Psoas muscle (tissue), 8 donors: ENCODE measurements around the gene IVD. TPM values are rescaled to one million over a fixed set of nuclear protein-coding genes. Genes with fewer than 3 reads are reported as not detected.

Experiments used
- ATAC-seq, 4 donors: fragments of 200-7000 bp; cut with Tn5 transposase; one replicate each; pipeline ENCODE4 v1.9.1; 2020; ENCODE audit warnings: moderate library complexity in 3 of 4, mild to moderate bottlenecking in 2 of 4
- DNase-seq, 2 donors: peaks; one replicate each; pipeline ENCODE4 v3.0.0-alpha.2; 2020
- H3K27ac ChIP-seq: fragments of 200-600 bp; one replicate; pipeline ENCODE4 v1.8.0; 2022
- H3K27me3 ChIP-seq, 3 donors: fragments of 200-600 bp in 1 of 3; one replicate each; pipeline versions ENCODE4 v1.6.1 to v1.8.0; 2013 to 2022; ENCODE audit warnings: low read length in 2 of 3, mild to moderate bottlenecking in 2 of 3, moderate library complexity in 1 of 3; ENCODE audit not compliant: insufficient read depth in 3 of 3
- H3K36me3 ChIP-seq, 2 donors: fragments of 200-600 bp in 1 of 2; one replicate each; pipeline versions ENCODE4 v1.6.1 to v1.8.0; 2013 to 2022; ENCODE audit warnings: low read depth in 1 of 2, mild to moderate bottlenecking in 1 of 2, moderate library complexity in 1 of 2; ENCODE audit not compliant: insufficient read depth in 1 of 2
- H3K4me1 ChIP-seq: fragments of 200-600 bp; one replicate; pipeline ENCODE4 v1.8.0; 2022
- H3K4me3 ChIP-seq: fragments of 200-600 bp; one replicate; pipeline ENCODE4 v1.8.0; 2022; ENCODE audit warnings: mild to moderate bottlenecking
- H3K9me3 ChIP-seq: fragments of 200-600 bp; one replicate; pipeline ENCODE4 v1.8.0; 2022
- WGBS, 3 donors: extraction: QIAGEN DNeasy Blood & Tissue Kit; methylation state at CpG; one replicate each; pipeline versions ENCODE4 v1.1.6 to v1.1.7; 2013; 5-methylcytosine and 5-hydroxymethylcytosine counted together
- intact Hi-C, 2 donors: fragments of 100-400 bp; cut with DNase I; formaldehyde crosslinking; loops; one replicate each; pipeline versions ENCODE4 v1.11.0 to v1.14.2; 2022
- polyA plus RNA-seq, 3 donors: library from polyadenylated mRNA; stranded (reverse); fragments of 200-250 nt; gene quantifications; one replicate each; pipeline ENCODE4 v1.2.3, GENCODE V29; 2013
- total RNA-seq, 4 donors: library from RNA; stranded (reverse); fragmentation: NEBNext Ultra II Directional in 2 of 4; extraction: Animal tissue kit (Norgen Biotek cat#: 25700) in 2 of 4; gene quantifications; one replicate each; pipeline versions ENCODE4 v1.2.1 to v1.2.4, GENCODE V29; 2021 to 2023
- TF ChIP-seq, protein P1 (sequence below): fragments of 200-600 bp; IDR thresholded peaks from one replicate; pipeline ENCODE4 v1.8.0; 2022; ENCODE audit warnings: antibody characterized with exemption
- donor health status: healthy with polysubstance abuse.
- donor health status: DM: no; HTN: no; CAD: no; lungs with moderate emphysema.
- donor health status: Bipolar disorder and iron deficiency.
- donor health status: healthy.
- donor health status: DM: yes; HTN: yes; CAD: no.
- donor health status: DM: no; HTN: no; CAD: no.
- donor health status: DM: no; HTN: no; CAD: no.
- donor health status: DM: yes; HTN: yes; CAD: no.

IVD gene
- total and polyA plus RNA-seq, 7 donors, result 27.1 to 102 (median 46.5) TPM

DNA sequence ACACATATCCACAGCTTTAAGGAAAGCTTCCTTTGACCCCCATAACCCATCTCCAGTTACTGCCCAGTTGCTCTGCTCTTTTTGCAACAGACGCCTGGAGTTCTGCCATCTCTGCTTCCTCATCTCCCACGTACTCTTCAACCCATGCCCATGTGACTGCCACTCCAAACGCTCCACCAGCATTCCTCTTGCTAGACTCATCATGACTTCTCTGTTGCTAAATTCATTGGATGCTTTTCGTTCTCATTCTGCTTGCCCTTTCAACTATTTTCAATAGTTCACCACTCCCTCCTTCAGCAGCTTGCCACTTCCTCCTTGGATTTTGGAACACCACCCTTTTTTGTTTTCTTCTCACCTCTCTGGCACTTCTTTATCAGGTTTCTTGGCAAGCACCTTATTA, 25.7 kb upstream of the IVD start:
- DNase-seq, result peak; percentile 79 to 81
- H3K27ac ChIP-seq, result peak overlapping the region; percentile 81
- H3K27me3 ChIP-seq, result no peaks in the 10 kb centered on the region
- peaks cover 25% of the 10 kb centered on the region for H3K4me1 ChIP-seq
- H3K4me3 ChIP-seq, result peak overlapping the region; percentile 4
- WGBS, 3 donors, result 6 to 11% (median 7%) methylated on average over 4 of the region's 4 CpGs
- TF ChIP-seq, protein P1, sequence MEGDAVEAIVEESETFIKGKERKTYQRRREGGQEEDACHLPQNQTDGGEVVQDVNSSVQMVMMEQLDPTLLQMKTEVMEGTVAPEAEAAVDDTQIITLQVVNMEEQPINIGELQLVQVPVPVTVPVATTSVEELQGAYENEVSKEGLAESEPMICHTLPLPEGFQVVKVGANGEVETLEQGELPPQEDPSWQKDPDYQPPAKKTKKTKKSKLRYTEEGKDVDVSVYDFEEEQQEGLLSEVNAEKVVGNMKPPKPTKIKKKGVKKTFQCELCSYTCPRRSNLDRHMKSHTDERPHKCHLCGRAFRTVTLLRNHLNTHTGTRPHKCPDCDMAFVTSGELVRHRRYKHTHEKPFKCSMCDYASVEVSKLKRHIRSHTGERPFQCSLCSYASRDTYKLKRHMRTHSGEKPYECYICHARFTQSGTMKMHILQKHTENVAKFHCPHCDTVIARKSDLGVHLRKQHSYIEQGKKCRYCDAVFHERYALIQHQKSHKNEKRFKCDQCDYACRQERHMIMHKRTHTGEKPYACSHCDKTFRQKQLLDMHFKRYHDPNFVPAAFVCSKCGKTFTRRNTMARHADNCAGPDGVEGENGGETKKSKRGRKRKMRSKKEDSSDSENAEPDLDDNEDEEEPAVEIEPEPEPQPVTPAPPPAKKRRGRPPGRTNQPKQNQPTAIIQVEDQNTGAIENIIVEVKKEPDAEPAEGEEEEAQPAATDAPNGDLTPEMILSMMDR, result no peak
- H3K9me3 ChIP-seq, result no peaks in the 10 kb centered on the region
- intact Hi-C loops, result no loop called here
- ATAC-seq, result peak; percentile 92 to 94 (median 92)
- no peaks in the 10 kb centered on the region for H3K36me3 ChIP-seq

DNA sequence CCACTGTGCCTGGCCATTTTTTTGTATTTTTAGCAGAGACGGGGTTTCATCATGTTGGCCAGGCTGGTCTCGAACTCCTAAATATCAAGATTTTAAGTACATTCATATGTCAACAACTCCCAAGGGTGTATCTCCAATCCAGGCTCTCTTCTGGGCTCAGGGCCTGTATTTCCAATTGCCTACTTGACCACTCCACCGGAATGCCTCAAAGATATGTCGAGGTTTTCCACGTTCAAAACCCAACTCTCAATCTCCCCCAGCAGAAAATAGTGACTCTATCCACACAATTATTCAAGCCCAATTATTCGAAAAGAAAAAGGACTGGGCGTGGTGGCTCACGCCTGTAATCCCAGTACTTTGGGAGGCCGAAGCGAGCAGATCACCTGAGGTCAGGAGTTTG, 25.0 kb upstream of the IVD start:
- Histone ChIP-seq H3K27me3 (no peaks in the 10 kb centered on the region), H3K36me3 (no peaks in the 10 kb centered on the region), H3K4me3 (no peak overlapping the region), H3K4me1 (peaks cover 25% of the 10 kb centered on the region), H3K9me3 (no peaks in the 10 kb centered on the region), H3K27ac (peak overlapping the region; percentile 81)
- ATAC-seq (no peak), DNase-seq (no peak)
- 91 to 95% (median 94%) methylated on average over 10 of the region's 10 CpGs for WGBS, 3 donors
- intact Hi-C loops, result no loop called here
- TF ChIP-seq, protein P1, result no peak

DNA sequence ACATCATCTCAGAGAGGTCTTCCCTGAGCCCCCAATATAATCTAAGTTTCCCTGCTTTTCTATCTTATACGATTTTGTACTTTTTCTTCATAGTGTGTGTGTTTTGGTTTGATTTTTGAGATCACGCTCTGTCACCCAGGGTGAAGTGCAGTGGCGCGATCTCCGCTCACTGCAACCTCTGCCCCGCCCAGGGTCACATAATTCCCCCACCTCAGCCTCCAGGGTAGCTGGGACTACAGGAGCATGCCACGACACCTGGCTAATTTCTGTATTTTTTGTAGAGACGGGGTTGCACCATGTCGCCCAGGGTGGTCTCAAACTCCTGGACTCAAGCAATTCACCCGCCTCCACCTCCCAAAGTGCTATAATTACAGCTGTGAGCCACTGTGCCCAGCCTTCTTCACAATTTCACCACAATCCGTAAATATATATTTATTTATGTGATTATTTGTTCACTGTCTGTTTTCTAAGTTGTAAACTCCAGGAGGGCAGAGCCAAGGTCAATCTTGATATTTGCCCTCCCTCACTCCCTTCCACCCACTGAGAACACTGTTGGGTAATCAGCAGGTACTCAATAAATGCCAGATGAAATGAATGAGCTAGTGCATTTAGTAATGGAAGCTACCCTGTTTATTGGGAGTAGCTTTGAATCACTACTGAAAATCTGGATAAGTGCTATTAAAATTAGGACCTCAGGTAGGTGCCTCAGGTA, 23.6 kb upstream of the IVD start:
- peaks cover 5 to 8% of the 10 kb centered on the region in 2 donors for H3K36me3 ChIP-seq
- H3K27ac ChIP-seq, result peak overlapping the region; percentile 61
- no peak overlapping the region for H3K4me3 ChIP-seq
- H3K9me3 ChIP-seq, result no peaks in the 10 kb centered on the region
- TF ChIP-seq, protein P1, result no peak
- ATAC-seq (no peak), DNase-seq (no peak)
- peaks cover 25% of the 10 kb centered on the region for H3K4me1 ChIP-seq
- WGBS, 3 donors, result 94 to 96% (median 96%) methylated on average over 11 of the region's 11 CpGs
- H3K27me3 ChIP-seq, result no peaks in the 10 kb centered on the region
- intact Hi-C loops, result no loop called here

DNA sequence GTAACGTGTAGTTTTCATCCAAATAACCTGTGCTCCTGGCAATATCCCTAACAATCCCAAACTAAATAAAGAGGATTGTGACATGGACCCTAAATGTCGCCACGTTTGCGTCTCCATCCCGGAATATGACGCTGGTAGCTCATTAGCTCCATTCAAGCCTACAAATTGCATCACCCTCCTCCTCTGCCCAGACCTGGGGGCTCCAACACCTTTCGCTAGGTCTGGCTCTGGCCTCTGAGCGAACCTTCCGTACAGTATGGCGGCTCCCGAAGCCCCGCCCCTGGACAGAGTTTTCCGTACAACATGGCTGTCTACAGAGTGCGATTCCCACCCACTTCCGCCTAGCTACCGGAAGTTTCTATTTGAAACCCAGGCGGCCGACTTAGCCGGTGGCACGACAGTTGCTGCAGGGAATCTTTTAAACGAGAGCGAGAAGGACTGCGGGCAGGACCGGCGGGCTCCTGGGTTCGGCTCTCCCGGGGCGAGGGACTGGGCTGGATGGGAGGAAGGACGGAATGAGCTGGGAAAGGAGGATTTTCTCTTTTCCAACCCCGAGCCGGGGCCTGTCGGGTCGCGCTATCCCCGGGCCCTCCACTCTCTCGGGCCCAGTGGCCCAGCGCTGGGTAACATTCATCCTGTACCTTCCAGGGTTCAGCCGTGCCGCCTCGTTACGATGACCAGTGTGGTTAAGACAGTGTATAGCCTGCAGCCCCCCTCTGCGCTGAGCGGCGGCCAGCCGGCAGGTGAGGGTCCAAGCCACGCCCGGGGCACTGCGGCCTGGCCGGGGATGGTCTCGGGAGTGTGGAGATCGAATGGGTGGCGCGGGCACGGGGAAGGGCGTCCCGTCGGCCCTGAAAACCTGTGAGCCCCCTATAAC, 22.8 kb upstream of the IVD start, which contains the start of gene KNSTRN:
Gene KNSTRN (plus strand): TSS at position 142 of the 877 bp plus-strand sequence. CDS start 115 bp downstream, at position 257.
- peak within 1 kb of the TSS; percentile 92 for H3K4me3 ChIP-seq
- 3 to 4% (median 3%) methylated on average over 54 to 57 of the region's 57 CpGs for WGBS, 3 donors
- peak within 1 kb of the TSS; percentile 61 for H3K27ac ChIP-seq

More for the DNA sequence above, 22.8 kb upstream of the IVD start, which contains the start of gene KNSTRN:
- ATAC-seq (peak; percentile 88 to 92 (median 90)), DNase-seq (peak; percentile 89 to 94)
- intact Hi-C loops, result no loop called here
- Histone ChIP-seq H3K27me3 (no peaks in the 10 kb centered on the region), H3K36me3 (peaks cover 8 to 16% of the 10 kb centered on the region in 2 donors), H3K4me1 (peaks cover 25% of the 10 kb centered on the region), H3K9me3 (no peaks in the 10 kb centered on the region)
- TF ChIP-seq, protein P1, result no peak
